ENCODE results near the gene SH3PXD2A. TPM values are rescaled to one million over a fixed set of nuclear protein-coding genes. Genes with fewer than 3 reads are reported as not detected.

The SH3PXD2A gene
- total RNA-seq, 2 donors from 2014 or later, result 14.6 to 18.2 TPM

- Histone ChIP-seq H3K9me3 (no peaks in the 10 kb centered on the region), H3K27ac (no peak overlapping the region)
Observed at GRCh38 chr10:103729851-103730250, 125.5 kb downstream of the SH3PXD2A start.

GRCh38 chr10:103727991-103728689 lies 127.2 kb downstream of the SH3PXD2A start:
- peaks cover 0 to 16% of the 10 kb centered on the region in 2 donors for H3K4me1 ChIP-seq
- no peaks in the 10 kb centered on the region for H3K36me3 ChIP-seq
- H3K9me3 ChIP-seq, result no peaks in the 10 kb centered on the region
- no peak for TF ChIP-seq CTCF (IDR thresholded peaks at IDR 0.05)
- no peak overlapping the region for H3K4me3 ChIP-seq
- DNase-seq (ENCODE audit: low spot score), result no peak
- no peaks in the 10 kb centered on the region for H3K27me3 ChIP-seq
- H3K27ac ChIP-seq, result no peak overlapping the region

More at GRCh38 chr10:103729851-103730250, 125.5 kb downstream of the SH3PXD2A start:
- no peak for TF ChIP-seq CTCF (IDR thresholded peaks at IDR 0.05)
- Histone ChIP-seq H3K4me3 (no peak overlapping the region), H3K36me3 (no peaks in the 10 kb centered on the region), H3K27me3 (no peaks in the 10 kb centered on the region), H3K4me1 (peaks cover 0 to 16% of the 10 kb centered on the region in 2 donors)
- DNase-seq (ENCODE audit: low spot score), result no peak

- no peaks in the 10 kb centered on the region for H3K36me3 ChIP-seq
- DNase-seq (ENCODE audit: low spot score), result no peak
- H3K27ac ChIP-seq, result no peak overlapping the region
Observed at GRCh38 chr10:103727546-103727963, 127.8 kb downstream of the SH3PXD2A start.

GRCh38 chr10:103726637-103727036 lies 128.7 kb downstream of the SH3PXD2A start:
- H3K27ac ChIP-seq, result no peak overlapping the region
- no peak overlapping the region for H3K4me3 ChIP-seq
- TF ChIP-seq CTCF (IDR thresholded peaks at IDR 0.05), result no peak
- peaks cover 0 to 16% of the 10 kb centered on the region in 2 donors for H3K4me1 ChIP-seq
- no peaks in the 10 kb centered on the region for H3K27me3 ChIP-seq
- H3K9me3 ChIP-seq, result no peaks in the 10 kb centered on the region
- no peaks in the 10 kb centered on the region for H3K36me3 ChIP-seq
- DNase-seq (ENCODE audit: low spot score), result no peak

More at GRCh38 chr10:103727546-103727963, 127.8 kb downstream of the SH3PXD2A start:
- Histone ChIP-seq H3K4me3 (no peak overlapping the region), H3K4me1 (peaks cover 0 to 16% of the 10 kb centered on the region in 2 donors), H3K9me3 (no peaks in the 10 kb centered on the region), H3K27me3 (no peaks in the 10 kb centered on the region)
- no peak for TF ChIP-seq CTCF (IDR thresholded peaks at IDR 0.05)

GRCh38 chr10:103725242-103725641 lies 130.1 kb downstream of the SH3PXD2A start:
- Histone ChIP-seq H3K27ac (no peak overlapping the region), H3K9me3 (no peaks in the 10 kb centered on the region), H3K4me1 (peaks cover 0 to 23% of the 10 kb centered on the region in 2 donors), H3K36me3 (no peaks in the 10 kb centered on the region), H3K4me3 (no peak overlapping the region), H3K27me3 (no peaks in the 10 kb centered on the region)
- TF ChIP-seq CTCF (IDR thresholded peaks at IDR 0.05), result no peak
- no peak for DNase-seq (ENCODE audit: low spot score)

- Histone ChIP-seq H3K27me3 (no peaks in the 10 kb centered on the region), H3K4me1 (peaks cover 0 to 23% of the 10 kb centered on the region in 2 donors), H3K36me3 (no peaks in the 10 kb centered on the region), H3K9me3 (no peaks in the 10 kb centered on the region), H3K4me3 (no peak overlapping the region), H3K27ac (no peak overlapping the region)
- no peak for DNase-seq (ENCODE audit: low spot score)
- TF ChIP-seq CTCF (IDR thresholded peaks at IDR 0.05), result no peak
Observed at GRCh38 chr10:103724771-103725170, 130.6 kb downstream of the SH3PXD2A start.

Measured in right atrium auricular region (tissue), 2 donors.